GM13976 (cell line): ENCODE measurements around the gene SORCS1.

Experiments used
- DNase-seq: peaks from one replicate; pipeline ENCODE4 v3.0.0; 2012; ENCODE audit warnings: low spot score
- in situ Hi-C: fragments of 300-500 bp; cut with MboI; formaldehyde crosslinking; loops from one replicate; pipeline ENCODE4 v1.12.0; 2022; ENCODE audit warnings: low sequenced_read_pairs, mixed read lengths, inconsistent platforms; ENCODE audit not compliant: unreplicated experiment
- TF ChIP-seq, protein P1 (sequence below): IDR thresholded peaks from 2 replicates; pipeline ENCODE4 v1.5.1; 2012; ENCODE audit warnings: borderline replicate concordance, mild to moderate bottlenecking; ENCODE audit not compliant: insufficient read depth; ENCODE audit errors: extremely low read depth, missing control alignments, control extremely low read depth

Gene SORCS1

DNA sequence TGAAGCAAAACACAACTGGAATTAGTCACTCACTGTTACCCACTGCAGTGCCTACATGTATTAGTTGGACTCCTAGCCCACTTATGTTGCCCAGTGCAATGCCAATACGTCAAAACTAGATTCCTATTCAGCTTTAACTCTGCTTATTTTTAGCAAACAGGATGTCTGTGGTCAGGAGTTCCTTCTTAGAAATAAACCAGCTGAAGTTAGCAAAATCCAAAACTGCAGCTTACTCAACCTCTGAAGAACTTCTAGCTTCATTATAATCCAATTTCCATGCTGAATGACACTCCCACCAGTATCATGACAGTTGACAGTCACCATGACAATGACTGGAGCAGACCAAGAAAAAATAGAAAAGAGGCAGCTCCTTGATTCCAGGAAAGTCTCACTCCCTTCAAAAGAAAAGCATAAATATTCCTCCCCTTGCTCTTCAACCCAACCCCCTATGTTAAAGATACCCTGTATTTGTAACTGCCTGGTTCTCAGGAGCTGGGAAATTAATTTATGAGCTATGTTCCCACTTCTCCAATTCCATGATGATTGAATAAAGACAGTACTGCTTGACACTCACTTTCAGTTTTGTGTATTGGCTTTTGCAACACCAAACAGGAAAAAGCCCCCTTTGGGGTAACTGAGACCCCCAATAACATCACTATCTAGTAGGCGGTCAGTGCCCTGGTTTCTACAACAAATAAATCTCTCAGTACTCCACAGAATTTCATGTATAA, 327.4 kb downstream of the SORCS1 start:
- TF ChIP-seq, protein P1, sequence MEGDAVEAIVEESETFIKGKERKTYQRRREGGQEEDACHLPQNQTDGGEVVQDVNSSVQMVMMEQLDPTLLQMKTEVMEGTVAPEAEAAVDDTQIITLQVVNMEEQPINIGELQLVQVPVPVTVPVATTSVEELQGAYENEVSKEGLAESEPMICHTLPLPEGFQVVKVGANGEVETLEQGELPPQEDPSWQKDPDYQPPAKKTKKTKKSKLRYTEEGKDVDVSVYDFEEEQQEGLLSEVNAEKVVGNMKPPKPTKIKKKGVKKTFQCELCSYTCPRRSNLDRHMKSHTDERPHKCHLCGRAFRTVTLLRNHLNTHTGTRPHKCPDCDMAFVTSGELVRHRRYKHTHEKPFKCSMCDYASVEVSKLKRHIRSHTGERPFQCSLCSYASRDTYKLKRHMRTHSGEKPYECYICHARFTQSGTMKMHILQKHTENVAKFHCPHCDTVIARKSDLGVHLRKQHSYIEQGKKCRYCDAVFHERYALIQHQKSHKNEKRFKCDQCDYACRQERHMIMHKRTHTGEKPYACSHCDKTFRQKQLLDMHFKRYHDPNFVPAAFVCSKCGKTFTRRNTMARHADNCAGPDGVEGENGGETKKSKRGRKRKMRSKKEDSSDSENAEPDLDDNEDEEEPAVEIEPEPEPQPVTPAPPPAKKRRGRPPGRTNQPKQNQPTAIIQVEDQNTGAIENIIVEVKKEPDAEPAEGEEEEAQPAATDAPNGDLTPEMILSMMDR, result no peak
- in situ Hi-C loops, result no loop called here
- no peak for DNase-seq

DNA sequence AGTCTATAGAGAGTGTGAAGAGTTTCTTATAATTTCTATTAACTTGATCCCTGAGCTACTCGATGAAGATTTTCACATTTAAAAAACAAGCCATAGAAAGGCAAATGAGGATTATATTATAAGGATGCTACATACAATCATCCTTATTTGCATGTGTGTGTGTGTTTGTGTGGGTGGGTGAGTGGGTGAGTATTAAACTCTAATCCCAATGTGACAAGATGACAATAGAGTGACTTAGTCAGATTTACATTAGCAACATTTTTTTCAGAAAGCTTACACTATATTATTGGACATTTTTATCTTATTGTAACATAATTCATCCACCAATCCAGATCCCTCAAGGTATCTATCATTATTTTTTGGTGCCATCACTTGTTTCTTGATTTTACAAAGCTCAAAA, 331.7 kb downstream of the SORCS1 start:
- no peak for DNase-seq
- in situ Hi-C loops, result no loop called here
- TF ChIP-seq, protein P1, result no peak

DNA sequence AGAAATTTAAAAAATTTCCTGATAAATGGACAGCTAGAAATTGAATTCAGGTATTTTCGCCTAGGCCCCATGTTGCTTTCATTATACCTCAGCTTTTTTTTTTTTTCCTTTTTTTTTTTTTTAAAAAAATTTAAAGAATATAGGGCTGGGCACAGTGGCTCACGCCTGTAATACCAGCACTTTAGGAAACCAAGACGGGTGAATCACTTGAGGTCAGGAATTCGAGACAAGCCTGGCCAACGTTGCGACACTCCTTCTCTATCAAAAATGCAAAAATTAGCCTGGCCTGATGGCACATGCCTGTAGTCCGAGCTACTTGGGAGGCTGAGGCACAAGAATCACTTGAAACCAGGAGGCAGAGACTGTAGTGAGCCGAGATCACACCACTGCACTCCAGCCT, 334.0 kb downstream of the SORCS1 start:
- in situ Hi-C loops, result no loop called here
- TF ChIP-seq, protein P1, result no peak
- no peak for DNase-seq

DNA sequence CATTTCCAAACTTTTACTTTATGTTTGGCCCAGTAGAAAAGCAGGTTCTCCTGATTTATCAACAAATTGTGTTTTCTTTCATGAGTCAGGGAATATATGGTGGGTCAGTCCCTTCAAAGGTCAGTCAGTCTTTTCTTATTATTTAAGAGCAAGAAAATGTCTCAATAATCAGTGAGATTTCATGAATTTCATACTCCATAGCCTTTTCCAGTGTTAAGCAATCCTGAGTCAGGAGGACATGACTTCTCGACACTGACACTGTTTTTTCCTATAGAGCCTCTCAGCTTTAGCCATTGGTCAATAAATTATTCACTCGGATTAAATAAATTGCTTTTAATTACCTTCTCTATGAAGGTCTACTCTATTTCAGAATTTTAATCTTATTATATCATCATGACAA, 334.5 kb downstream of the SORCS1 start:
- in situ Hi-C loops, result no loop called here
- TF ChIP-seq, protein P1, result no peak
- no peak for DNase-seq

DNA sequence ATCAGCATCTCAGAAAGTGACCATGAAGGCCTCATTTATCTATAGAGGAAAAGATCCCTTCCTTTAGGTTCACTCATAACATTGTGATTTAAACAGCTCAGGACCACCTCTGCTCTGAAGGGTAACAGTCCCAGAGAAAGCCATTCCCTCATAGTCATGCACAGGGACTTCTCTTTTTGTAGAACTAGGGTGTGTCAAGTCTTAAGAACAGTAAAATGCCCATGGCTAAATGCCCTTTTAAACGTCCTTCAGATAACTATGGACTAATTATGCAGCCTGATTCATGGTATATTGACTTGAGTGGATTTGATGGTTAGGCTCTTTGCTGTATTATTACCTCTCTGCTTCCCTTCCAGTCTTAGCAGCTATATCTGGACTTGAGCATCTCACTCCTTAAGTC, 337.8 kb downstream of the SORCS1 start:
- TF ChIP-seq, protein P1, result no peak
- in situ Hi-C loops, result no loop called here
- no peak for DNase-seq

DNA sequence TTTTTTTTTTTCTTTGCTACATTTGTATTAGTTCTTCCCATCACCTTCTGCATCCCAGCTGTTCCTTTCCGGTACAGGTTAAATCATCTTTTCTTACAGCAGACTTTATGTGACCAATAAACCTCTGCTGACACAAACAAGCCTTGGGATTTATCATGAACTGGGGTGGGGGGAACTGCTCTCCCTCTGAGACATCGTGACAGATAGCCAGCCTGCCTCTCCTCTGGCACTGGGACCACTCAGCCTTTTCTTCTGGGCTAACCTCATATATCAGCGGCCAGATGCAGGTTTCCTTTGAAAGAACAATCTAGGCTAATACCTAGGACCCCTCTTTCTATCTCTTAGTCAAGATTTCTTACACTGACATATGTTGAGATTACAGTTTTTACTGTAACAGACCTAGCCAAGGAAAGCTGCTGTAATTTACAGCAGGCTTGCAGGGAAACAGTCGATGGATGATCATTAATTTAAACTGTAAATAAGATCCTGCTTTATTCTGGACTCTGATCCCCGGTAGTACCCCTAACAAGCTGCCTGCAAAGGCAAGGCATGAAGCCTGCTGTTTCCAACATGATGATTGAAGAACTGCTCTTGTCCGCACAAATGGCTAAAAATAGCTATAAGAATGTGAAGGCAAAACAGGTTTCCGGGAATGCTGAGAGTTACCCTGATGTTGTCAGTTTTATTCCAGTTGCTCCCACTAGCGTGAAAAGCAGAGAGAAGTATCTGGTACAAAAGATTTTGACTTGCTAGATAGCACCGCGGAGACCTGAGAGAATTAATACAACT, 338.7 kb downstream of the SORCS1 start:
- no peak for DNase-seq
- in situ Hi-C loops, result no loop called here
- TF ChIP-seq, protein P1, result no peak

DNA sequence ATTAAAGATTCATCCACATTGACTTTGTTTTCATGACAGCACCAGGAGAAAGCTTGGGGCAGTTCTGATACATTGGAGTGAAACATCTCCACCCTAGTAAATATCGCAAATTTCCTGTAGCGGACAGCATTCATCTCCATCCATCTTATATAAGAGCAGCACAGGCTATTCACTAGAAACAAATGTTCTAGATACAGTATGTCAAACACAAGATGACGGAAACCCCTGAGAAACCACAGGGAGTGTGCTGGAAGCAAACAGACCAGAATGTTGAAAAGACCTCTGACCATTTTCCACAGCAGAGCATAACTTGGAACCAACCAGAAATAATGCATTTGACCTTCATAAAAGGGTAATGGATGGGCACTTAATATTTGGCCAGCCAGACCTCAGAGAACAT, 343.9 kb downstream of the SORCS1 start:
- in situ Hi-C loops, result no loop called here
- TF ChIP-seq, protein P1, result no peak
- no peak for DNase-seq
